ENCODE measurements around the gene CNPY2. TPM values are rescaled to one million over a fixed set of nuclear protein-coding genes. Genes with fewer than 3 reads are reported as not detected.

Gene CNPY2
- total and polyA plus RNA-seq, 2 donors (not counting 3 experiments of a cell fraction or from before 2014, with no cell fraction given), result 183 to 256 TPM

GRCh38 chr12:56299308-56299852, 16.4 kb downstream of the CNPY2 start:
- CTCF ChIA-PET, result interaction anchor here (2.2 kb wide), 2 partner anchors 17 to 165 kb away, joined by 6 read pairs; no protein-coding TSS in a partner anchor
- no peaks in the 10 kb centered on the region for H3K9me1 ChIP-seq (replicated peaks; ENCODE audit: control insufficient read depth, extremely low read depth, insufficient read depth, low read length)
- peak overlapping the region; percentile 91 for H3K4me2 ChIP-seq (ENCODE audit: insufficient read depth, low read length)
- H3K9me3 ChIP-seq (replicated peaks; ENCODE audit: control insufficient read depth, insufficient read depth, low read length), result no peaks in the 10 kb centered on the region
- peak overlapping the region; percentile 49 for H3K27ac ChIP-seq (ENCODE audit: insufficient read depth, low read depth, low read length)
- FAIRE-seq, result peak; percentile 65
- peak overlapping the region; percentile 2 to 91 (median 88) for H3K4me3 ChIP-seq (replicated peaks in 1 of 3; ENCODE audit: insufficient read depth in 1 of 3, low read depth in 1 of 3, low read length in 3 of 3)
- BruUV-seq (replicated peaks), result TSS peak; percentile 31
- no peaks in the 10 kb centered on the region for H3K36me3 ChIP-seq (ENCODE audit: control insufficient read depth in 2 of 2, extremely low read depth in 1 of 2, insufficient read depth in 2 of 2, low read length in 2 of 2)
- peak; percentile 35 for TF ChIP-seq POLR2A (IDR thresholded peaks at IDR 0.05; ENCODE audit: low read depth, low read length)
- no peak for TF ChIP-seq CTCF (IDR thresholded peaks at IDR 0.05; ENCODE audit: extremely low read depth in 1 of 2, insufficient read depth in 1 of 2, low read depth in 1 of 2, low read length in 2 of 2)
- peak overlapping the region; percentile 4 for H2AFZ ChIP-seq (ENCODE audit: low read depth, low read length)
- dilution Hi-C loops (cut with MboI; ENCODE audit: extremely low pct_ligation_motif_present, low sequenced_read_pairs), result no loop called here
- peaks cover 53% of the 10 kb centered on the region for H3K79me2 ChIP-seq (ENCODE audit: control insufficient read depth, insufficient read depth, low read length)
- H3K9ac ChIP-seq (replicated peaks; ENCODE audit: extremely low read depth, insufficient read depth, low read length), result peak overlapping the region; percentile 59
- H3K27me3 ChIP-seq (ENCODE audit: control insufficient read depth in 2 of 2, insufficient read depth in 2 of 2, low read length in 2 of 2), result no peaks in the 10 kb centered on the region
- intact Hi-C loops (cut with micrococcal nuclease), result no loop called here
- DNase-seq (ENCODE audit: low read depth, low spot score), result no peak
- POLR2A ChIA-PET, result interaction anchor here (1.1 kb wide), 1 partner anchor 102 kb away, joined by 3 read pairs; no protein-coding TSS in a partner anchor
- H4K20me1 ChIP-seq (replicated peaks; ENCODE audit: control insufficient read depth, extremely low read depth, insufficient read depth, low read length), result peaks cover 2% of the 10 kb centered on the region
- peaks cover 26% of the 10 kb centered on the region for H3K4me1 ChIP-seq (ENCODE audit: control insufficient read depth, extremely low read depth, insufficient read depth, low read length)

- no peak overlapping the region for H2AFZ ChIP-seq (ENCODE audit: low read depth, low read length)
- peak overlapping the region; percentile 2 to 91 (median 88) for H3K4me3 ChIP-seq (replicated peaks in 1 of 3; ENCODE audit: insufficient read depth in 1 of 3, low read depth in 1 of 3, low read length in 3 of 3)
- H3K36me3 ChIP-seq (ENCODE audit: control insufficient read depth in 2 of 2, extremely low read depth in 1 of 2, insufficient read depth in 2 of 2, low read length in 2 of 2), result peaks cover 0 to under 1% of the 10 kb centered on the region in 2 experiments
- TF ChIP-seq GATA2 (IDR thresholded peaks at IDR 0.05; ENCODE audit: insufficient read depth, insufficient read length, low read depth, low read length) (no peak), POLR2A (IDR thresholded peaks at IDR 0.05; ENCODE audit: low read depth, low read length) (no peak), FOS (IDR thresholded peaks at IDR 0.05; ENCODE audit: borderline replicate concordance, insufficient read depth, low read length) (no peak), MYC (IDR thresholded peaks at IDR 0.05; ENCODE audit: low read depth, low read length) (no peak)
- FAIRE-seq (no peak), DNase-seq (ENCODE audit: low read depth, low spot score) (no peak)
- BruUV-seq (replicated peaks), result no TSS peak
- no peaks in the 10 kb centered on the region for H3K9me1 ChIP-seq (replicated peaks; ENCODE audit: control insufficient read depth, extremely low read depth, insufficient read depth, low read length)
- peak overlapping the region; percentile 91 for H3K4me2 ChIP-seq (ENCODE audit: insufficient read depth, low read length)
- intact Hi-C loops (cut with micrococcal nuclease) (no loop called here), dilution Hi-C loops (cut with MboI; ENCODE audit: extremely low pct_ligation_motif_present, low sequenced_read_pairs) (no loop called here)
- H3K27ac ChIP-seq (ENCODE audit: insufficient read depth, low read depth, low read length), result no peak overlapping the region
- ChIA-PET CTCF (interaction anchor here (2.2 kb wide), 2 partner anchors 18 to 165 kb away, joined by 6 read pairs; no protein-coding TSS in a partner anchor), POLR2A (no interaction called here)
- peaks cover 58% of the 10 kb centered on the region for H3K79me2 ChIP-seq (ENCODE audit: control insufficient read depth, insufficient read depth, low read length)
- H4K20me1 ChIP-seq (replicated peaks; ENCODE audit: control insufficient read depth, extremely low read depth, insufficient read depth, low read length), result peaks cover 2% of the 10 kb centered on the region
- H3K9me3 ChIP-seq (replicated peaks; ENCODE audit: control insufficient read depth, insufficient read depth, low read length), result no peaks in the 10 kb centered on the region
- peak overlapping the region; percentile 59 for H3K9ac ChIP-seq (replicated peaks; ENCODE audit: extremely low read depth, insufficient read depth, low read length)
- H3K27me3 ChIP-seq (ENCODE audit: control insufficient read depth in 2 of 2, insufficient read depth in 2 of 2, low read length in 2 of 2), result no peaks in the 10 kb centered on the region
- peaks cover 26% of the 10 kb centered on the region for H3K4me1 ChIP-seq (ENCODE audit: control insufficient read depth, extremely low read depth, insufficient read depth, low read length)
These were observed 17.0 kb downstream of the CNPY2 start for GRCh38 chr12:56298828-56299227.
